A549 treated with CORT108297 at 1 μM for 4 hours (cell line): ENCODE measurements around the gene TMEM255B. TPM values are rescaled to one million over a fixed set of nuclear protein-coding genes. Genes with fewer than 3 reads are reported as not detected.

Experiments used
- total RNA-seq: library from RNA; stranded (reverse); fragments of 200-300 nt; extraction: Qiagen RNA extraction; gene quantifications from 5 replicates; pipeline ENCODE4 v1.2.3, GENCODE V29; 2022

The TMEM255B gene
- total RNA-seq = 0.55 to 1.0 TPM (median 0.65 TPM) in 5 replicates

DNA sequence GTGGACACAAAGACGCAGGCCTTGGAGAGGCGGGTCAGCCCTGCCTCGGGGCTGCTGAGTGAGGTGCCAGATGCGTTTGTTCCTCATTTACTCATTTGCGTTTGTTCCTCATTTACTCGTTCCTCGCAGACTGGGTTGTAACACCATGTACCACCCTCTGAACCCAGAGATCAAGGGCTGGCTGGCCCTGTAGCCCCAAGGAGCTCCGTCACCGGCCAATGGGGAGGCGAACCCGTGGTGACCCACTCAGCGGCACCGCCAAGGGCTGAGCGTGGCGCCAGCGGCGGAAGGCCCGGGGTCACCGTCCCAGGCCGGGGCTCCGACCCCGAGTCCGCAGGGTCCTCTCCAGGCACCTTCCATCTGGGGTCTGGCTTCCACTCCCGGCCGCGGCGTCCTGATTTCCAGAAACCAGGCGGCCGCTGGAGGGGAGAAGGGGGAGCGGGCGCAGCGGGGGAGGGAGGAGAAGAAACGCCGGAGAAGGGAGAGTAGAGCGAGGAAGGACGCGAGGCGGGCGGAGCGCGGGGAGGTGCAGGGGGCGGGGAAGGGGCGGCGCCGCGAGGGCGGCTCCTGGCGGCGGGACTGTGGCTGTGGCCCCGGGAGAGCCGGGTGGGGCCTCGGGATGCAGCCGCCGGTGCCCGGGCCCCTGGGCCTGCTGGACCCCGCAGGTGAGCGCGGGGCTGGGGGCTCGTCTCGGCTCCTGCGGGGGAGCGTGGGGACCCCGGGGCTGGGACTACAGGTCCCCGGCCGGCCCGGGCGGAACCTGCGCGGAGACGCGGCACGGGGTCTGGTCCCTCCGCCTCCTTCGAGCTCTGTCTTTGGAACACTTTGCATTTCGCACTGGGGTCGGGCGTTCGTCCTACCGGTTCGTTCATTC is at the start of gene TMEM255B:
TSS of gene TMEM255B (plus strand) at position 576 of the 874 bp plus-strand sequence. CDS start at position 620, 44 bp downstream.

GRCh38 chr13:113863524-113864272 is 104.7 kb downstream of the TMEM255B start, which contains the start of gene GAS6:
GAS6 (minus strand) TSS chr13:113864076; CDS start chr13:113863920, 156 bp downstream.

Other genes with a start within 250 kb of the TMEM255B start
- 94.2 to 109 TPM (median 107 TPM) in 5 replicates for gene TFDP1, start 174.5 kb upstream of the TMEM255B start, total RNA-seq
- gene ATP4B, start 101.0 kb upstream of the TMEM255B start, total RNA-seq = not detected in 5 replicates
- not detected in 5 replicates for gene GRK1, start 92.0 kb upstream of the TMEM255B start, total RNA-seq
- 5.8 to 9.2 TPM (median 8.7 TPM) in 5 replicates for gene GAS6, start 104.8 kb downstream of the TMEM255B start, total RNA-seq
- 0.08 to 0.20 TPM (median 0.19 TPM) in 5 replicates for gene C13orf46, start 214.8 kb downstream of the TMEM255B start, total RNA-seq